Naive B cell (primary cell): ENCODE data around the gene SMARCA2. TPM values are rescaled to one million over a fixed set of nuclear protein-coding genes. Genes with fewer than 3 reads are reported as not detected.

ENCODE experiments used
- ATAC-seq, 2 donors: fragments of 150-1000 bp; cut with Tn5 transposase; 2 replicates each; pipeline ENCODE4 v1.10.0; 2021; ENCODE audit warnings: low read depth in 2 of 2, mild to moderate bottlenecking in 2 of 2, moderate library complexity in 2 of 2
- DNase-seq: peaks from one replicate; pipeline ENCODE4 v3.0.0; 2022
- H3K27ac Mint-ChIP-seq, 6 donors: one replicate each; pipeline ENCODE4 v1.8.0; 2020 to 2022; ENCODE audit warnings: mild to moderate bottlenecking in 6 of 6, mixed read lengths in 6 of 6, moderate library complexity in 5 of 6, inconsistent platforms in 2 of 6
- H3K27me3 Mint-ChIP-seq, 3 donors: one replicate each; pipeline ENCODE4 v1.8.0; 2021 to 2022; ENCODE audit warnings: mixed read lengths in 3 of 3, mild to moderate bottlenecking in 1 of 3
- H3K36me3 Mint-ChIP-seq, 2 donors: one replicate each; pipeline ENCODE4 v1.8.0; 2020 to 2022; ENCODE audit warnings: mixed read lengths in 2 of 2, inconsistent platforms in 1 of 2, mild to moderate bottlenecking in 1 of 2
- H3K4me1 Mint-ChIP-seq, 3 donors: one replicate each; pipeline ENCODE4 v1.8.0; 2020 to 2022; ENCODE audit warnings: mixed read lengths in 3 of 3, inconsistent platforms in 1 of 3, mild to moderate bottlenecking in 1 of 3, moderate library complexity in 1 of 3
- H3K4me3 Mint-ChIP-seq, 8 donors: one replicate each; pipeline ENCODE4 v1.8.0; 2020 to 2022; ENCODE audit warnings: mild to moderate bottlenecking in 8 of 8, mixed read lengths in 8 of 8, moderate library complexity in 8 of 8, inconsistent platforms in 2 of 8
- H3K9me3 Mint-ChIP-seq, 7 donors: one replicate each; pipeline ENCODE4 v1.8.0; 2020 to 2022; ENCODE audit warnings: mixed read lengths in 7 of 7, mild to moderate bottlenecking in 5 of 7, inconsistent platforms in 2 of 7, moderate library complexity in 1 of 7
- polyA plus RNA-seq, 6 donors: library from polyadenylated mRNA; unstranded; fragments of 300-500 nt; fragmentation: Illumina TruSeq; gene quantifications; one replicate each; pipeline ENCODE4 v1.2.3, GENCODE V29; 2021; ENCODE audit warnings: low read depth in 6 of 6

The SMARCA2 gene
- polyA plus RNA-seq, 6 donors from 2014 or later, result 22.4 to 58.5 (median 39.8) TPM

DNA sequence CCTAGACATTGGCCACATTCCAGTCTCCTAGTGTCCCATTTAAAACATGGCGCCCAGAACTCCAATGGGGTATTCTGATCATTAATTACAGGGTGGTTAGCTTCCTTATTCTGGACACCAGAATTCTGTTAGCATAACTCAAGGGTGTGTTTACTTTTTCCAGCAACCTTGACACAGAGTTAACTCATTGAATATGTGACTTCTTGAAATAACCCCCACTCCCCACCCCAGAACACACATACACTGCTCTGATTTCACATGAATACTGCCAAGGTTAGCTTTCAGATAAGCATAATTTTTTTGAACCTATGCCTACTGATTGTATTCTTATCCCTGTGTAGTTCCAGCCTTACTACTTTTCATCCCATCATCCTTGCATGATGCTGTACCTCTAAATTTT is 151.1 kb downstream of the SMARCA2 start:
- ATAC-seq, result no peak
- Mint-ChIP-seq H3K4me3 (no peak overlapping the region), H3K27ac (peak overlapping the region in 1 of 6 donors; percentile 20), H3K36me3 (peaks cover 38 to 39% of the 10 kb centered on the region in 2 donors), H3K4me1 (peaks cover 16 to 34% (median 24%) of the 10 kb centered on the region in 3 donors), H3K9me3 (no peaks in the 10 kb centered on the region), H3K27me3 (no peaks in the 10 kb centered on the region)
- DNase-seq, result no peak

GRCh38 chr9:2169035-2169434 is 153.9 kb downstream of the SMARCA2 start:
- Mint-ChIP-seq H3K36me3 (peaks cover 40 to 59% of the 10 kb centered on the region in 2 donors), H3K4me1 (peaks cover 16 to 31% (median 28%) of the 10 kb centered on the region in 3 donors), H3K27me3 (no peaks in the 10 kb centered on the region), H3K9me3 (no peaks in the 10 kb centered on the region), H3K27ac (peak overlapping the region in 2 of 6 donors; percentile 24 to 93), H3K4me3 (no peak overlapping the region)
- ATAC-seq (no peak), DNase-seq (no peak)

GRCh38 chr9:2170722-2171121 is 155.6 kb downstream of the SMARCA2 start:
- ATAC-seq (no peak), DNase-seq (no peak)
- Mint-ChIP-seq H3K27me3 (no peaks in the 10 kb centered on the region), H3K27ac (no peak overlapping the region), H3K9me3 (no peaks in the 10 kb centered on the region), H3K4me1 (peaks cover 8 to 24% (median 20%) of the 10 kb centered on the region in 3 donors), H3K36me3 (peaks cover 27 to 55% of the 10 kb centered on the region in 2 donors), H3K4me3 (no peak overlapping the region)

- peaks cover 0 to 9% (median 7%) of the 10 kb centered on the region in 3 donors for H3K4me1 Mint-ChIP-seq
- peaks cover 16 to 39% of the 10 kb centered on the region in 2 donors for H3K36me3 Mint-ChIP-seq
- H3K27ac Mint-ChIP-seq, result peak overlapping the region in 2 of 6 donors; percentile 16 to 18
Observed at GRCh38 chr9:2173170-2173569, 158.0 kb downstream of the SMARCA2 start.

GRCh38 chr9:2173861-2174260 is 158.7 kb downstream of the SMARCA2 start:
- Mint-ChIP-seq H3K36me3 (peaks cover 16 to 37% of the 10 kb centered on the region in 2 donors), H3K27me3 (no peaks in the 10 kb centered on the region), H3K4me1 (peaks cover 0 to 13% (median 10%) of the 10 kb centered on the region in 3 donors), H3K27ac (peak overlapping the region in 2 of 6 donors; percentile 18 to 58), H3K9me3 (no peaks in the 10 kb centered on the region), H3K4me3 (no peak overlapping the region)
- ATAC-seq (no peak), DNase-seq (no peak)

More at GRCh38 chr9:2173170-2173569, 158.0 kb downstream of the SMARCA2 start:
- H3K4me3 Mint-ChIP-seq, result peak overlapping the region in 1 of 8 donors; percentile 3
- DNase-seq, result no peak
- H3K27me3 Mint-ChIP-seq, result no peaks in the 10 kb centered on the region
- no peak for ATAC-seq
- no peaks in the 10 kb centered on the region for H3K9me3 Mint-ChIP-seq

DNA sequence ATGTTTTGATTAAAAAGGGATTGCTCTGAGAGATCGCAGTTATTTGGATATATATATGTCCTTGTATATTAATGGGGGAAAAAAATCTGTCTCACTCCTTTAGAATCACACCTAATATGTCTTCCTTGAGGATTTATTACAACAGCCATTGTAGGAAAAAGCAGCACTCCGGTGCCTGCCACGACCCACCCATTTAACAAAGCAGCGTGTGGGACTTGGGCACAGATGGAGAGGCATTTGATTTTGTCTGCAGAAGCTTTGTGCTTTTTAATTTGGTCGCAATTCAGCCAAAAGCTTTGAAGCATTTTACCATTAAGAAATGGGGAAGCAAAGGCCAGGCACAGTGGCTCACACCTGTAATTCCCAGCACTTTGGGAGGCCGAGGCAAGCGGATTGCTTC is 159.2 kb downstream of the SMARCA2 start:
- H3K4me3 Mint-ChIP-seq, result no peak overlapping the region
- ATAC-seq, result no peak
- H3K27ac Mint-ChIP-seq, result peak overlapping the region in 1 of 6 donors; percentile 36
- H3K27me3 Mint-ChIP-seq, result no peaks in the 10 kb centered on the region
- DNase-seq, result no peak
- no peaks in the 10 kb centered on the region for H3K9me3 Mint-ChIP-seq
- peaks cover 0 to 14% (median 9%) of the 10 kb centered on the region in 3 donors for H3K4me1 Mint-ChIP-seq
- H3K36me3 Mint-ChIP-seq, result peaks cover 11 to 33% of the 10 kb centered on the region in 2 donors

GRCh38 chr9:2174911-2175310 is 159.8 kb downstream of the SMARCA2 start:
- Mint-ChIP-seq H3K27me3 (no peaks in the 10 kb centered on the region), H3K27ac (peak overlapping the region in 1 of 6 donors; percentile 7), H3K9me3 (no peaks in the 10 kb centered on the region), H3K4me1 (peaks cover 0 to 14% (median 8%) of the 10 kb centered on the region in 3 donors), H3K4me3 (no peak overlapping the region), H3K36me3 (peaks cover 9 to 29% of the 10 kb centered on the region in 2 donors)
- ATAC-seq, result no peak
- no peak for DNase-seq

- DNase-seq (no peak), ATAC-seq (no peak)
- Mint-ChIP-seq H3K4me3 (no peak overlapping the region), H3K9me3 (no peaks in the 10 kb centered on the region), H3K4me1 (peaks cover 0 to 12% (median 8%) of the 10 kb centered on the region in 3 donors), H3K27ac (no peak overlapping the region), H3K36me3 (peaks cover 0 to 12% of the 10 kb centered on the region in 2 donors), H3K27me3 (no peaks in the 10 kb centered on the region)
Observed at GRCh38 chr9:2177121-2177520, 162.0 kb downstream of the SMARCA2 start.

GRCh38 chr9:2178034-2178734 is 163.0 kb downstream of the SMARCA2 start:
- H3K27ac Mint-ChIP-seq, result peak overlapping the region in 2 of 6 donors; percentile 66 to 76
- peak overlapping the region in 1 of 8 donors; percentile 9 for H3K4me3 Mint-ChIP-seq
- DNase-seq (no peak), ATAC-seq (no peak)
- no peaks in the 10 kb centered on the region for H3K9me3 Mint-ChIP-seq
- peaks cover under 1 to 3% of the 10 kb centered on the region in 2 donors for H3K36me3 Mint-ChIP-seq
- H3K27me3 Mint-ChIP-seq, result no peaks in the 10 kb centered on the region
- peaks cover 0 to 8% (median 5%) of the 10 kb centered on the region in 3 donors for H3K4me1 Mint-ChIP-seq

- no peaks in the 10 kb centered on the region for H3K27me3 Mint-ChIP-seq
- peaks cover 12 to 15% of the 10 kb centered on the region in 2 donors for H3K36me3 Mint-ChIP-seq
- peak overlapping the region in 2 of 6 donors; percentile 4 to 5 for H3K27ac Mint-ChIP-seq
- peaks cover 0 to 8% (median 5%) of the 10 kb centered on the region in 3 donors for H3K4me1 Mint-ChIP-seq
- no peaks in the 10 kb centered on the region for H3K9me3 Mint-ChIP-seq
- ATAC-seq, result no peak
- no peak overlapping the region for H3K4me3 Mint-ChIP-seq
- no peak for DNase-seq
Observed at GRCh38 chr9:2179567-2179966, 164.4 kb downstream of the SMARCA2 start.

GRCh38 chr9:2180154-2180553 is 165.0 kb downstream of the SMARCA2 start:
- H3K36me3 Mint-ChIP-seq, result peaks cover 15 to 20% of the 10 kb centered on the region in 2 donors
- no peak for ATAC-seq
- H3K4me3 Mint-ChIP-seq, result no peak overlapping the region
- no peaks in the 10 kb centered on the region for H3K27me3 Mint-ChIP-seq
- H3K9me3 Mint-ChIP-seq, result no peaks in the 10 kb centered on the region
- peak overlapping the region in 1 of 6 donors; percentile 27 for H3K27ac Mint-ChIP-seq
- no peak for DNase-seq
- H3K4me1 Mint-ChIP-seq, result peaks cover 0 to 8% (median 5%) of the 10 kb centered on the region in 3 donors

GRCh38 chr9:2180704-2181103 is 165.6 kb downstream of the SMARCA2 start:
- Mint-ChIP-seq H3K27ac (no peak overlapping the region), H3K4me3 (no peak overlapping the region), H3K9me3 (no peaks in the 10 kb centered on the region), H3K36me3 (peaks cover 15 to 22% of the 10 kb centered on the region in 2 donors), H3K4me1 (peaks cover 0 to 8% (median 5%) of the 10 kb centered on the region in 3 donors), H3K27me3 (no peaks in the 10 kb centered on the region)
- DNase-seq (no peak), ATAC-seq (no peak)

GRCh38 chr9:2181792-2182191 is 166.6 kb downstream of the SMARCA2 start:
- Mint-ChIP-seq H3K4me1 (peaks cover 0 to 8% (median 5%) of the 10 kb centered on the region in 3 donors), H3K27me3 (no peaks in the 10 kb centered on the region), H3K27ac (peak overlapping the region in 2 of 6 donors; percentile 41 to 56), H3K36me3 (peaks cover 15 to 28% of the 10 kb centered on the region in 2 donors), H3K9me3 (no peaks in the 10 kb centered on the region), H3K4me3 (no peak overlapping the region)
- no peak for DNase-seq
- ATAC-seq, result no peak
